Stimulated activated CD4-positive, alpha-beta T cell treated with anti-CD3 and anti-CD28 coated beads, Interleukin-12 subunit alpha, Interleukin-12 subunit beta, amount 100 ng/mL, for 4 hours (primary cell): ENCODE measurements around the gene GTPBP4.
"Not testable (repeated sequence)": the region's sequence is repeated elsewhere in the genome, so short reads cannot be mapped to it uniquely, and the experiment has no call there.

Source experiments
- DNase-seq: peaks from one replicate; pipeline ENCODE4 v3.0.0-alpha.2; 2020

Gene GTPBP4

DNA sequence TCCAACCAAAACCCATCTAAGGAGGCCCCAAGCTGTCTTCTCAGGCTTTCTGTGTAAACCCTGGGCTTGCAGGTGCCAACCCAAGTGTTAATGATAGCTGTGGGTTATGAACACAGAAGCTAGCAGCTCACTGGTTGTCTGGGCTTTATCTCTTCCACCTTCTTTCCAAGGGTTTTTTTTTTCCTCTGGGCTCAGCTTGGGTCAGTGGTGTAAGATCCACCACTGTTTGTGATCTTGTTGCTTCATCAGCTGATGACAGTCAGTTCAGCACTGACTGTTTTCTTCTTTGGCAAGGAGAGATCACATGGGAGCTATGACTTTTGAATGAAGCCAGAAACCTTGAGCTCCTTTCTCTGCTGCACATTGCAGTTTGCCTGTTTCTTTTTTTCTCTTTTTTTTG is 4.6 kb downstream of the GTPBP4 start:
- no peak for DNase-seq

DNA sequence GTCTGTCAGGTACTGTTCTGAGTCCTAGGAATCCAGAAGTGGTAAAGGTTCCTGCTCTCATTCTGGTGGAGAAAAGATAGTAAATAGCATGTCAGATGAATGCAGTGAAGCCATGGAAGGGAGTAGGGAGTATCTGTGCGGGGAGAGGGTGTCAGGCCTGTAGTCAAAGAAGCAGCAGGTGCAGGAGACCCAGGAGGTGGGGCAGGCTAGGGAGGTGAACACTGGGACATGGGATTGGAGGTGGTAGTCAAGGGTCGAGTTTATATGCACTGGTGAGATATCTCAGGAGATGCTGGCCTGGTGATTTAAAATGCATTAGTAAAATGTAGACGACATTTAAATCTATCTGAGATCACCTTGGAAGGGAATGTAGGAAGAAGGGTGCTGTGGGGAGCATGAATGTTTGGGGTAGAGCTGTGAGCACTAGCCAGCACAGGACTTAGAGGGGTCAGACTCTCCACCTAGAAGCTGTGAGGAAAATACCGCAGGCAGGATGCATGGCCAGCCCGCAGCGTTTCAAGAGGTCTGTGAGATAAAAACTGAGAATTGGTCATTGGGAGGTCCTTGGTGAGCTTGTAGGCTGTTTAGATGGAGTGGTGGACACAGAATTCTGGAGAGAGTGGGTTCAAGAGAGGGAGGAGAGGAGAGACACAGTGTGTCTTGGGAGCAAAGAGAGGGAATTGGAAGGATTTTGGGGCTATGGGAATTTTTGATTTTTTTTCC is 6.8 kb downstream of the GTPBP4 start:
- DNase-seq: no peak

DNA sequence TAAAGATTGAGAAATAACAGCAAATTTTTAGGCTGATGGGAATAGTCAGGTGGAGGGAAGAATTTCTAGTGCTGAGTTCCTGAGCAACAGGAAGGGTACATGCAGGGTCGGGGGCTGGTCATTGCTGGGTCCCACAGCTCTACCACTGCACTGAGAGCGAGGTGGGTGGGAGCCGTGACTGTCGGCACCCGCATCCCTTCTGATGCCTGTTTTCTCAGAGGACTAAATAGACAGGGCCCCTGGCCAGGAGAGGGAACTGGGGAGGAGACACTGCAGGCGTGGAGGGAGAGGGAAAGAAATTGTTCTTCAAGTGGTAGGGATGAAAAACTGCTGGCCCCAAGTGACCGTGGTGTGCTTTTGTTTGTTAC is 7.3 kb downstream of the GTPBP4 start:
- no peak for DNase-seq

DNA sequence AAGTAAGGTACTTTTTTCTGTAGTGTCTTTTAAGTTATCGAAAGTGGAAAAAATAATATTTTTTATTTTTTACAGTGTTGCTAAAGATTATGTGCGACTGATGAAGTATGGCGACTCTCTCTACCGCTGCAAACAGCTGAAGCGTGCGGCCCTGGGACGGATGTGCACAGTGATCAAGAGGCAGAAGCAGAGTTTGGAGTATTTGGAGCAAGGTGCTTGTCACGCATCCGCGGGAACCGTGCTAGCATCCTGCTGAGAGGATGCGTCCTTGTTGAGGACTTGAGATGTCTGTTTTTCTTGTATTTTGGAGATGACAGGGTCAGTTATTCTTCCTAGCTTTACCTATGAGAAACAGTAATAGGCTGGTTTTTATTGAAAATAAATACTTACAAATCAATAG is 7.8 kb downstream of the GTPBP4 start:
- no peak for DNase-seq

DNA sequence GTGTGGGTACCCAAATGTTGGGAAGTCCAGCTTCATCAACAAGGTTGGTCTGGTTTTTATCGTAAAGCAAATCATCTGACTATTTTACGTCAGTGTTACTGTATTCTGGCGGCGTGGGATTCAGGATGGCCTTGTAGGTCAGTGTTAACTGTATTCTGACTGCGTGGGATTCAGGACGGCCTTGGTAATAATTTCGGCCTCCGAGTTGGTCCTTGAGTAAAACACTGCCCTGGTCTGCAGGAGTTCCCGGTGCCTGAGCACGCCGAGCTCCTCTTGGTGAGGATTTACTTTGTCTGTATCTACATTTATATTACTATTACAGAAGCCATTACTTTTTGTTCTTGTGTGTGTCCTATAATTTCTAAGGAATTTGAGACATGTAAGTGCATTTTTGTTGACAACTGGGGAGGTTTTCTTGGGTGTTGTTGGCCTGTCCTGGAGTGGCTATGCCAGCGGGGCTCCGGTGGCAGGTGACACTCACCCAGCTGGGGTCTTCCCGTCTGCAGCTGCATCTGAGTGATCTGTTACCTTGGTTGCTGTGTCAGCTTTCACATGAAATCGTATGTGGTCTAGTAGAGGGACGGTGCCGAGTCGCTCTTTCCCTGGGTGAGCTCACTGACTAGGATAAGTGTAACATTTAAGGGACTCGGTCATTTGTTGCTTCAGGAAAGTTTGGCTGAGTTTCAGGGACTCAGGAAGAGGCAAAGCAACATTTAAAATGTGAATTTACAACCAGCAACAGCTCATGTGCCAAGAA is 9.2 kb downstream of the GTPBP4 start:
- DNase-seq: no peak

DNA sequence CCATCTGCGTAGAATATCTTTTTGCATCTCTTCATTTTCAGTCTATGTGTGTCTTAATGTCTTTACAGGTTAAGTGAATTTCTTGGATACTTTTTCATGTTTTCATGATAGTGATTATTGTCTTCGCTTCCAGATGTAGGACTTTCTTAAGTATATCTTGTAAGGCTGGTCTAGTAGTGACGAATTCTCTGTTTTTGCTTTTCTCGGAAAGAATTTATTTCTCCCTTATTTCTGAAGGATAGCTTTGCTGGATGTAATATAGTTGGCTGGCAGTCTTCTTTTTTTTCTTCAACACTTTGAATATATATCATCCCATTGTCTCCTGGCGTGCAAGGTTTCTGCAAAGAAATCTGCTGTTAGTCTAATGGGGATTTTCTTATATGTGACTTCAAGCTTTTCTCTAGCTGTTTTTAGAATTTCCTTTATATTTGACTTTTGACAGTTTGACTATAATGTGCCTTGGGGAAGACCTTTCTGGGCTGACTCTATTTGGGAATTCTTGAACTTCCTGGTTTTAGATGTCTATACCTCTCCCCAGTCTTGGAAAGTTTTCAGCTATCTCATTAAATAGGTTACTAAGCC is 14.3 kb downstream of the GTPBP4 start:
- DNase-seq: no peak

DNA sequence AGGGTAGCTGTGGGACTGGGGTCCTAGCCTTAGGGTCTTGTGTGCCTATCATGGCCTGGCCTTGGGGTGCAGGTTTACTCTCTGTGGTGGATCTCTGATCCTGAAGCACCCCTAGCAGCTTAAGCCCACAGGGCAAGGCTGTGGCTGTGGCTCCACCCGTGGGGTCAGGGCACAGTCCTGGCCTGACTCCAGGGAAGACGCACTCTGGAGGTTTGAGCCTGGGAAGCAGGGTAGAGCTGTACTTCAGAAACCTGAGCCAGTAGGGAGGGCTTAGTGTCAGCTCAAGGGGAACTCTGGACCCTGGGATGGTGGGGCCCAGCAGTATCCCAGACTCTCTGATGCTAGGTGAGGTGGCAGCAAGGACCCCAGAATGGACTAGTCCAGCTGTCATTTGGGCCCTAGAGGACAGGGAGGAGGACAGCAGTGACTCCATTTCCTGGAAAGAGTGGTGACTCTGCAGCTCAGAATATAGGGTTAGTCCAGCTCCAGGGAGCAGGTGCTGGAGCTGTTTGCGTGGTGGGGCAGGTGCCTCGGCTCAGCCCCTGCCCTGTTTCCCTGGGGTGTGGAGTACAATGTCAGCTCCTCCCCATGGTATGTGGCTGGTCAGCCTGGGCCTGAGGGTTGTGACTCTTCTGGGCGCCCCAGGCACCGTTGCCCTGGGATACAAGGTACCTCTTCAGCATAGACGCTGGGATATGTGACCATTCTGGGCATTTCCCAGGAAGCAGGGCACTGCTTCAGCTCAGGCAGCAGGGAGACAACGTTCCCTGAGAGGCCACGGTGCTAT is 15.8 kb downstream of the GTPBP4 start:
- DNase-seq: no peak

DNA sequence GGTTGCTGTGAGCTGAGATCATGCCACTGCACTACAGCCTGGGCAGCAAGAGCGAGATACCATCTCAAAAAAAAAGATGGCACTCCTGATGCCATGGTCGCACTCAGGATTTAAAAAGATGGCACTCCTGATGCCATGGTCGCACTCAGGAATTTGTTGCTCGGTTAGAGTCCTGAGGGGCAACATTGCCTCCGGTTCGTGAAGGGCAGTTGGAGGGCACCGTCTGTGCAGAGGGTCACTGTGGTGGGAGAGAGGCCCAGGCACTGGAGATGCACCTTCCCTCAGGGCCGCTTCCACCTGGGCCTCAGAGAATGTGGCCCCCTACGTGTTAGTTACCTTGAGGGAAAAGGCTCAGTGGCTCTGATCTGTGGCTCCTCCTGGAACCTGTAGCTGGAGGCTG is 18.3 kb downstream of the GTPBP4 start:
- no peak for DNase-seq

DNA sequence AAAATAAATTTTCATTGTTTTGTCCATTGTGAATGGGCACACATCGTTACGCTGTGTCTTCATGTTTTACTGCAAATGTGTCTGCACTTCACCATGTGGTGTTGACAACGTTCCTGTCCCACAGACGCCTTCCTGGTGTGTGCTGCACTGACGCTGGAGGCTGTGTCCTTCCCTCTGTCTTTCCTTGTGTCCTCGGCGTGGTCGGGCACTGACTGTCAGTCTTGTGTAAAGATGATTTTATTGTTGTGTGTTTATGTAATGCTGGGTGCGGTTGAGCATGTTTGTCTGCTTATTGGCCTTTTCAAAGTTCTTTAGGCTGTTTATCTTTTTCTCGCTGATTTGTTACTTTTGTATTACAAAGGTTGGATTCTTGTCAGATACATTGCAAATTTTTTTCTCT is 19.3 kb downstream of the GTPBP4 start:
- DNase-seq: no peak

DNA sequence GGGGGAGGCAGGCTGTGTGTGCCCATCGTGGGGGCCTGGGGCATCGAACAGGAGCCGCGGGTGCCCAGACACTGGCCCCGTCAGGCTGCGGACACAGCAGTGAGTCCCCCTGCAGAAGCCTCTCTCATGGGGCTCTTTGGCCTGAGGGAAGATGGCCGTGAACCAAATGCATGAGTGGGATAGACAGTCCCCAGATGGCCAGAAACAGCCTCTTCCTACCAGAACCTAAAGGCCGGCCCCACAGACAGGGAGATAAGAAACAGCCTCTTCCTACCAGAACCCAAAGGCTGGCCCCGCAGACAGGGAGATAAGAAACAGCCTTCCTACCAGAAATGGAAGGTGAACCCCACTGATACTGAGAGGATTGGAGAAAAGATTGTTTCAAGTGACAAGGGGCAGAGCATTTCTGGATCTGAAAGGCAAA is 20.8 kb downstream of the GTPBP4 start:
- DNase-seq: no peak

DNA sequence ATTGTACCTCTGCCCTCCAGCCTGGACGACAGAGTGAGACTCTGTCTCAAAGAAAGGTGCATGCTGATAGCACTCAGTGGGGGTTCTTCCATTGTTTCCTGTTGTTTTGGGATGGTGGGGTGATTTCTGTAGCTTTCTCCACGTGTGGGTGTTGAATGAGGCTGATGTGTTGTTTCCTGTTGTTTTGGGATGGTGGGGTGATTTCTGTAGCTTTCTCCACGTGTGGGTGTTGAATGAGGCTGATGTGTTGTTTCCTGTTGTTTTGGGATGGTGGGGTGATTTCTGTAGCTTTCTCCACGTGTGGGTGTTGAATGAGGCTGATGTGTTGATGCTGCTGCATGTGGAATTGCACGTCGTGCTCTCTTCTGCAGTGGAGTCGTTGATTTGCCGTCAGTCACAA is 21.7 kb downstream of the GTPBP4 start:
- not testable (repeated sequence) for DNase-seq

DNA sequence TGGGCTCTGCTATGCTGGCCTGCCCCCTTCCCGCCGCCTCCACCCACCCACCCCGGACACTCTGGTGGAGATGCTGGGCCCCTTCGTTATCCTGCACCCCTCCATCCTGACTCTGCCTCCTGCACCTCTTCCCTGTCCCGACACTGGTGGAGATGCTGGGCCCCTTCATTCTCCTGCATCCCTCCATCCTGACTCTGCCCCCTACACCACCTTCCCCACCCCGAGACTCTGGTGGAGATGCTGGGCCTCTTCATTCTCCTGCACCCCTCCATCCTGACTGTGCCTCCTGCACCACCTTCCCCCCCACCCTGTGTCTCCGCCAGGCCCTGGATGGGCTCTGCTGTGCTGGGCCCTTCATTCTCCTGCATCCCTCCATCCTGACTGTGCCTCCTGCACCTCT is 22.5 kb downstream of the GTPBP4 start:
- no peak for DNase-seq

DNA sequence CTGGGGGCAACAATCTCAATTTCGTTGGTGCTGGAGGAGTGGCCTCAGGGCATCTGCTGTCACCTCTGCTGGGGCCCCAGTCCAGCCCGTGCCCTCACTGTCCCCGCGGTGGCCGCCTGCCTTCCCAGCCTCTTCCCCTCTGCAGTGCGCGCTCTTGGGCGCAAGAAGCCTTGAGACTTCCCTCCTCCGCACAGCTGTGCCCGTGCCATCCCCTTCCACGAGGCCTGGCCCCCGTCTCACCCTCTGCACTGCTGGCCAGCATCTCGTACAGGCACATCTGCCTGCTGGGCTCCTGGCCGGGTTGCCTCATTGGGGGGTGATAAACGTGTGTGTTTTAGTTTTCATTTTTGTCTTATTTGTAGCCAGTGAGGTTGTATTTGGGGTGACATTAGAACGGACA is 23.5 kb downstream of the GTPBP4 start:
- no peak for DNase-seq

DNA sequence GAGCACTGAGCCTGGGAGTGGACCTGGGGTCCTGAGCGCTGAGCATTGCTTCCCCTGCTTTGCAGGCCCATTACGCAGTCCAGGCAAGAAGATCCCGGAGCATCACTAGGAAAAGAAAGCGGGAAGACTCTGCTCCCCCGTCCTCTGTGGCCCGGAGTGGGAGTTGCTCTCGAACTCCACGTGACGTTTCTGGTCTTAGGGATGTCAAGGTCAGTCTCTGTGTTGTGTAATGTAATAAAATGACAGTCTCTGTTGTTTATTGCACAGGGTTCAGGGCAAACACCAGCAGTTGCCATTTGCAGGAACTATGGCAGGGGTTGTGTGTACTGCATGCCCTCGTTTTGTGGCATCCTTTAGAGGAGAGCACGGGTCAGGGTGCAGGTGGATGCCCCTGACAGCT is 27.5 kb downstream of the GTPBP4 start:
- DNase-seq: no peak

DNA sequence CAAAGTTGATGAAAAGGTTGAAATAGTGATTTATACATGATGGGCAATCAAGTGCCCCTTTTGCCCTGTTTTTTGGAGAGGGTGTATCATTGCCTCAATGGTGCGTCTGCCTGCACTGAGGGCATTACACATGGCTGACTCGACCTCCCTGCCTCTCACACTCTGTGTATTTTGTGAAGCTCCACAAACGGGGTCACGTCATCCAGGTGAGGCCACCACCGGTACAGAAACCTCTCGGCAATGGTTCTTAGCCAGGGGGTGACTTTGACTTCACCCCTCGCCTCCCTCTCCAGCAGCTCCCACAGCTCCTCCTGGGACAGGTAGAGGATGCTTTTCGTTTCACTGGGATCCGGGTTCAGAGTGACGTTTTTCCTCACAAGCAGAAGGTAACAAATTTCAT is 31.1 kb downstream of the GTPBP4 start:
- DNase-seq: no peak

DNA sequence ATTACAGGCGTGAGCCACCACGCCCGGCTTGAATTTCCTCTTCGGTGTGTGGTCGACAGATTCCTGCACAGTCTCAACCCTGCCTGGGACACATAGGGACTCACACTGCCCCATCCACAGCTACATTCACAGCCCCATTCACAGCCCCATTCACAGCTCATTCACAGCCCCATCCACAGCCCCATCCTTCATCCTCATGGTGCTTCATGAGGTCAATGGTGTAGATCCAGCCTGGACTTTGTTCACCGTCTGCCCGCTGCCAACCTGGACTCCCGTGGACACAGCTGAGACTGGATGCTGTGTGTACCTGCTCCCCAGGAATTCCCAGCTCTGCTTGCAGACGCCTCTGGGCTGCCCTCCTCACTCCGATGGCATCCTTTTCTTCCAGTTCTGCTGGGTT is 32.2 kb downstream of the GTPBP4 start:
- DNase-seq: no peak

DNA sequence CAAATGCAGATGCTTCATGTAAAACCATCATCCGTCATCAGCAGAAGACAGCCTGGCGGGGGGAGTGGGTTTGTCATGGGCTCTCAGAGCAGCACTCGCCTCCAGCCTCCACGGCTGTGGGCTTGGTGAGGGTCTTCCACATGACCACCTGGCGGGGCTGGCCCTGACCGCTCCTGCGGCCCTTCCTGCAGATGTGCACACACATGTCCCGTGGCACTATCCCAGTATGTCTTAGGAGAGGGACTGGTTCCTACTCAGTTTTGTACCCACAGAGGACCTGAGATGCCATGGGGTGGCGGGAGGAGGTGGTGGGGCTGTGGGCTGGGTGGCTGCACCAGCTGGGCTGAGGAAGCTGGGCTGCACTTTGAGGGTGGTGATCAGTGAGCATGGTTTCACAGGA is 32.7 kb downstream of the GTPBP4 start:
- DNase-seq: no peak

DNA sequence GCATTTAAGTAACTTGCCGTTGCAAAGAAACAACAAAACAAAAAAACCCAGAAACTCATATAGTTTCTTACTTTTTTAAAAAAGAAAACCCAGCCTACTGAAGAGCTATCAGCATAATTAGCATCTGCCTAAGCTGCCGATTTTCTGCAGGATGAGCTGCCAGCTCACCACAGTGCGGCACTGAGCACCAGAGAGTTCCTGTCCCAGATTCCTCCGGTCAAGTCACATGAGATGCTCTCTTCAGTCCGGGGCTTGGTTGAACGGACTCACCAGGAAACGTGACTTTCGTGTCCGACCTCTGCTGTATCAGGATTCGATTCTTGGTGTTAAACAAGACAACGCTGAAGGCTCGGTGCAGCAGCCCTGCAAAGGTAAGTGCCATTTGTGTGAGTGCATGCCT is 34.2 kb downstream of the GTPBP4 start:
- no peak for DNase-seq

DNA sequence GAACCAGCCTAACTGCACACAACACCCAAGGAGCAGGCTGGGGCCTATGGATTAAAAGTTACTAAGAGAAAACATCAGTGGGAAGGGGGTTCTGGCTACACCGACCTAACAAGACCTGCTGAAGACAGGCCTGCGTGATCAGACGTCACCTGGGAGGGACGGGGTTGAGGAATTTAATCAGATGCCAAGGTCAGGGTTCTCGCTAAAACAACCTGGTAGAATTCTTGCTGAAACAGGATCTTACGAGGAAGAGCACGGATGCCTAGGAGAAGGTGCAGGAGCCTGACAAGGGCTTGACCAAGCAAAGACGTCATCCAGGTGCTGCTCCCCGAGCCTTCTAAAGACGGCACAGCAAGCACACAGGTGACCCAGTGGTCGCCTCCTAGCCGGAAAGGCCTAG is 35.9 kb downstream of the GTPBP4 start:
- no peak for DNase-seq

DNA sequence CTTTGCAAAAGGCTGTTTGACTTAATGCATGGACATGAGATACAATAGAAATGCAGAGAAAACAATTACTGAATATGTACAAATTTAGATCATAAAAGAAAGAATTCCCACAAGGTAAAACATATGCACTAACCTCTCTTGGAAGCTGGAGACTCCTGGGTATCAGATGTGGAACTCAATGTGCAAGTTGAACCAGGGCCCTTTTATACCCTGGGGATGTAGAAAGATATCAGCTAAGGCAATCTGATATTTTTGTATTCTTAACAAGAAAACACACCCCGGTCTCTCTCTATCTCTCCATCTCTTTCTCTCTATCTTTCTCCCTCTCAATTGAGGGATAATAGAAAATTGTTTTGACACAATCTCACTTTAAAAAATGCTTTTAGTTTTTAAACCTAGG is 37.4 kb downstream of the GTPBP4 start, which contains the start of gene IDI2:
Gene IDI2 (minus strand): TSS at position 177 of the 400 bp plus-strand sequence. CDS start 1,136 bp downstream, outside the sequence.
- no peak for DNase-seq

DNA sequence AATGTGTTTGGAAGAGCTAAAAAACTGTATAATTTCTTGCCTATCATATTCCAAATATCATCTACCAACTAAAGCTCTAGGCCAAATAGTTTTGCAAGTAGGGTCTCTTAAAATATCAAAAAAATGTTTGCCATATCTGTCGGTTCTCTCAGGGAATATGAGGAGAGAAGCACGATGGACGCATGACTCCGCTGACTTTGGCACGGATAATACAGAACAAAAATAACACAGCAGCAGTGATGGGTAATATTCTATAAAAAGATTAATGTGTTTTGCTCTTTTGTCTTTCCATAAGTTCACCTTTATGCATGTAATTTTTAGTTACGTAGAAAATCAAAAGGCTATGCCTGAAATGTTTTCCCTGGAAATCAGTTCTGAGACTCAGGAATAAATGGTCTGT is 38.3 kb downstream of the GTPBP4 start:
- no peak for DNase-seq

DNA sequence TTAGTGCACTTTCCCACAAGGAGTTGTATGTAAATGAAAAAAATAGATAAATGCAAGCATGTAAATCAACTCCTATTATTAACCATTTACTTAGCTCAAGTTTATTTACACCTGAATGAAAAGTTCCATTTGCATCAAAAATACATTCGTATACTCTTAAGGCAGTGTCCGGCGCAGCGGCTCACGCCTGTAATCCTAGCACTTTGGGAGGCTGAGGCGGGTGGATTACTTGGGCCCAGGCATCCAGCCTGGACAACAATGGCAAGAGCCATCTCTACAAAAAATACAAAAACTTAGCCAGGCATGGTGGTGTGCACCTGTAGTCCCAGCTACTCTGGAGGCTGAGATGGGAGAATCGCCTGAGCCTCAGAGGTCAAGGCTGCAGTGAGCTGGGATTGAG is 41.6 kb downstream of the GTPBP4 start:
- no peak for DNase-seq

DNA sequence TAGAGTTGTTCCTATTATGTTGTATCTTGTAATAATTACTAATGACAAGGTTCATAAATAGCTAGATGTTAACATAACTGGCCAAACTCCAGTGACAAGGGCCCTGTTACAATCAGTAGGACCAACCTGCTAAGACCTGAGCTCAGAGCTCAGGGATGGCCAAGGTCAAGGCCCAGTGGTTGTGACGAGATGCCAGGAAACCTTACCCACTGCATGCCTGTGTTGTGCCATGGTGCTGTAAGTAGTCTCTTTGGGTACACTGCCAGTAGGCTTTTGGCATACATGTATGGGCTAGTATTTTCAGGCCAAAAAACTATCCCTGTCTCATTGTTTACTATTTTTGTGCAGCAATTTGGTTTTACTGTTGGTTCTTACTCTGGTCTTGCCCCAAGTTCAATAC is 45.4 kb downstream of the GTPBP4 start:
- no peak for DNase-seq

DNA sequence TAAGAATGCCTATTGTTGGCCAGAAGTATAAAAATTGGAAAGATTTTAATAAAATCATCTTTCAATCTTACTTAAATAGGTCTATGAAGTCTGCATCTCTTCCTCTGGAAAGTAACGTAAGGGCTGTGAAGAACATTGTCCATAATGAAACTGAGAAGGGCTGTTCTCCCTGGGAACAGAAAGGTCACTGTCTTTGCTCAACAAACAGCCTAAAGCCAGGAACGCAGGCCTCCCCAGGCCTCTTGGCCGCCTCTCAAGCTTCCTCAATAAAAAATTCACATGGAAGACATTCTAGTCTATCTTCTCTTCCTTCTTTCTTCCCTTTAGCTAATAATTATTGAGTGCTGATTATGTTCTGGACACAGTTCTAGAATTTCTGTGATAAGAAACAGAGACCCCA is 46.5 kb downstream of the GTPBP4 start:
- DNase-seq: no peak
